ENCODE results near the gene NEK8.
"Not testable (repeated sequence)": the region's sequence is repeated elsewhere in the genome, so short reads cannot be mapped to it uniquely, and the experiment has no call there.

NEK8 gene

GRCh38 chr17:28726226-28726626 lies 2.4 kb upstream of the NEK8 start, which contains the start of gene TLCD1:
Gene TLCD1 (minus strand): TSS chr17:28726233. CDS start chr17:28726097, 136 bp downstream.
- peak within 1 kb of the TSS; percentile 69 for H3K4me3 ChIP-seq (ENCODE audit: low read depth, low read length)
- peak; percentile 35 for DNase-seq (ENCODE audit: low read depth)
- no peak for TF ChIP-seq CTCF (conservative IDR thresholded peaks at IDR 0.05; ENCODE audit: low read depth, low read length)

GRCh38 chr17:28726627-28727491 lies 1.7 kb upstream of the NEK8 start:
- peak overlapping the region; percentile 69 for H3K4me3 ChIP-seq (ENCODE audit: low read depth, low read length)
- peak; percentile 97 for TF ChIP-seq CTCF (conservative IDR thresholded peaks at IDR 0.05; ENCODE audit: low read depth, low read length)
- peak; percentile 96 for DNase-seq (ENCODE audit: low read depth)

- no peak for TF ChIP-seq CTCF (conservative IDR thresholded peaks at IDR 0.05; ENCODE audit: low read depth, low read length)
- DNase-seq (ENCODE audit: low read depth), result no peak
- H3K4me3 ChIP-seq (ENCODE audit: low read depth, low read length), result no peak overlapping the region
Observed at GRCh38 chr17:28729950-28730330, 1.4 kb downstream of the NEK8 start.

GRCh38 chr17:28733346-28733745 lies 4.8 kb downstream of the NEK8 start:
- H3K4me3 ChIP-seq (ENCODE audit: low read depth, low read length), result no peak overlapping the region
- no peak for TF ChIP-seq CTCF (conservative IDR thresholded peaks at IDR 0.05; ENCODE audit: low read depth, low read length)
- DNase-seq (ENCODE audit: low read depth), result no peak

GRCh38 chr17:28734712-28735241 lies 6.2 kb downstream of the NEK8 start:
- H3K4me3 ChIP-seq (ENCODE audit: low read depth, low read length), result no peak overlapping the region
- DNase-seq (ENCODE audit: low read depth), result no peak
- no peak for TF ChIP-seq CTCF (conservative IDR thresholded peaks at IDR 0.05; ENCODE audit: low read depth, low read length)

- H3K4me3 ChIP-seq (ENCODE audit: low read depth, low read length), result no peak overlapping the region
- DNase-seq (ENCODE audit: low read depth), result peak; percentile 39
- peak; percentile 2 for TF ChIP-seq CTCF (conservative IDR thresholded peaks at IDR 0.05; ENCODE audit: low read depth, low read length)
Observed at GRCh38 chr17:28735242-28735722, 6.7 kb downstream of the NEK8 start.

- DNase-seq (ENCODE audit: low read depth); H3K4me3 ChIP-seq (ENCODE audit: low read depth, low read length): not testable (repeated sequence)
Observed at GRCh38 chr17:28735913-28736769, 7.6 kb downstream of the NEK8 start.

Measured in choroid plexus epithelial cell (primary cell).